Hematopoietic multipotent progenitor cell treated with erythropoietin and hydrocortisone succinate and interleukin-3 and kit ligand, for 6 days (in vitro differentiated cells): ENCODE measurements around the gene MNT.

Experiments used
- DNase-seq: peaks from one replicate; pipeline ENCODE4 v3.0.0-alpha.2; 2015

The MNT gene

GRCh38 chr17:2395258-2396181, 5.3 kb downstream of the MNT start:
- DNase-seq: peak; percentile 33

- DNase-seq: no peak
Measured at GRCh38 chr17:2394775-2395201, 6.1 kb downstream of the MNT start.

DNA sequence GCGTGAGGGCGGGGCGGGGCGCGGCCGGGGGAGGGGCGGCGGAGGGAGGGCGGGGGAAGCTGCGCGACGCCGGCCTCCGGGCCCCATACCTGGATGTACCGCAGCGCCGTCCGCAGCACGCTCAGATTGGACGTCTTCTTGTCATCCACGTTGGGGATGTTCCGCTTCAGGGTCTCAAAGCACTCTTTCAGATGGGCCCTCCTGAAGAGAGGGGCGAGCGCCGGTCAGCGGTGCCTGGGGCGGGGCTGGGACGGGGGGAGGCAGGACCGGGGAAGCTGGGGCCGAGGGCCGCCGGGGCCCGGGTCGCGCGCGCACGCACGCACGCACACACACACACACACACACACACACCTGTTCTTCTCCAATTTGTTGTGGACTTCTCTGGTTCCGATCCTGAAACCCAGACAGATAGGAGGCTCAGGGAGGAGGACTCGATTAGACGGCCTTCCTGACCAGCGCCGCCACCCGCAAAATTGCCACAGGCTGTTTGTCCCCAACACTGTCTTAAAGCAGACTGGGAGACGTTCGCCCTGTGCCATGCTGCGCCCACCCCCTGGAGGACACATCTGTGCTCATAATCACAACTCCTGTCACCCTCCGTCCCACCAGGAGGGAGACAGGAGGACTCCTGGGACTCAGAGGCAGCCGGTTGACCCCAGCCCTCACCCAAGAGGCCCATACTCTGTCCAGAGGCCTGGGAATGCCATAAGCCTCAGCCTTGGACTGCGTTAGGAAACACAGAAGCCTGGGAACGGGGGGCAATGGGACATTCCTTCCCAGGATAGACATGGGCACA, 6.7 kb downstream of the MNT start:
- DNase-seq: no peak

DNA sequence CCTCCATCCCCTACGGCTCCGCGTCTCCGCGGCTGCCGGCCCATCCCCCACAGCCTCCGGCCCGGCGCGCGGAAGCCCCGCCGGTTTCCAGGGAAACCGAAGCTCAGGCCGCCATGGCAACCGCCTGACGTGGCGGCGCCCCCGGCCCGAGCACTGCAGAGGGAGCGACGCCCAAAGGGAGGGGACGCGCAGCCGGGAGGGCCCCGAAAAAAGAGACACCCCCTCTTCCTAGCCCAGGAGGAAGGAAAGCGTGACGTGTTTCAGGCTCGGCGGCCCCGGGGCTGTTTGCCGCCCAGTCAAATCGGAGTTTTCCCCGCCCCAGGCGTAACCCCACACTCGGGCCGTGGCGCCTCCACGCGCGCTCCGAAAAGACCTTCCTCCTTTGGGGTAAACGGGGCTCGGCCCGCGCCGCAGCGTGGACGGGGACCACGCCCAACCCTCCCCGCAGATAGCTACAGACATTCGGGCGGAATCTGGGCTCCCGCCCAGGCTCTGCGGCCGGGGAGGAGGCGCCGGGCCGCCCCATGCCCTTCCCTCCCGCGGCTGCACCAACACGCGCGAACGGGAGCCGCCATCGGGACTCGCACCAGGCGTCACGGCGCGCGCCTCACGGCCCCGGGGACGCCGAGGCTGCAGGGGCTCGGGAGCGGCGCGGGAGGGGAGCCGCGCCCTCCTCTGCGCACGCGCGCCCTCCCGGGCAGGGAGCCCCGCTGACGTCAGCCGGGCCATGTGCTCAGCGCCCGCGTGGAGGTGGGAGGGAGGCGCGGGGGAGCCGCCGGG, 7.5 kb downstream of the MNT start:
- peak; percentile 90 for DNase-seq

DNA sequence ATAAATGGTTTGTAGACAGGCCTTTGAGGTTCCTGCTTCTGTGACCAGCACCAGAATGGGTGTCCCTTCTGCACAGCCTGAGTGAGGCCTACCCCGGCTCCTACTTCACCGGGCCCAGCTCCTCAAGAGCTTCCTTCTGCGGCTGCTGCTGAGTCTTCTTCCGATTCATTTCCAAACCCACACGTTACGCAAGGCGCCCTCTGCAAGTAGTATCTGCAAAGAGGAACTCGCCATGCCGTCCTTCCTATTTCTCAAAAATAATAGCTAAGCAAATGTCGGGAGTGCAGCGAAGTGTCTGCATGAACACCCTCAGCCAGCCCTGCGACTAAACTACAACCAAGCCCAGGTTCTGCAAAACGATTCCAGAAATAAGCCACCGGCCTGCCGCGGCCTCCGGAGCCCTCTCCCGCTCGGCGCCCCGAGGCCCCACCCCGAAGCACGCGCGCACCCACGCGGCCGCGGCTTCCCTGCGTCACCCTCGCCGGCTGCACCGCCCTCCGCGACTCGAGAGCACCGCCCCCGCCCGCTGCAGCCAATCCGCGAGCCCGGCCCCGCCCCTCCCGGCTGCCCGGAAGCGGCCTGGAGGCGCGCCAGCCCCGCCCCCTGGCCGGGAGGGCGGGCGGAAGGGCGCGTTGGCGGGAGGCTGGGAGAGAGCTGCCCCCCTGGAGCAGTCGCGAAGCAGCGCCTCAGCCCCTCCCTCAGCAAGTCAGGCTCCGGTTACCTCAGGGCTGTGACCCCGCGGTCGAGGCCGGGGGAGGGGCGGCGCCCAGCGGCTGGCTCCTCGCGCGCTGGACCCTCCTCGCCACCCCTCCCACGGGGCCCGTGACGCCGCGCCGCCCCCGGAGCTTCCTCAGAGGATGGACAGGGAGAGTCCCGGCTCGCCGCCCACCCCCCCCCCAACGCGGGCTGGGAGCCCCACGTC, 8.3 kb downstream of the MNT start:
- peak; percentile 95 for DNase-seq

DNA sequence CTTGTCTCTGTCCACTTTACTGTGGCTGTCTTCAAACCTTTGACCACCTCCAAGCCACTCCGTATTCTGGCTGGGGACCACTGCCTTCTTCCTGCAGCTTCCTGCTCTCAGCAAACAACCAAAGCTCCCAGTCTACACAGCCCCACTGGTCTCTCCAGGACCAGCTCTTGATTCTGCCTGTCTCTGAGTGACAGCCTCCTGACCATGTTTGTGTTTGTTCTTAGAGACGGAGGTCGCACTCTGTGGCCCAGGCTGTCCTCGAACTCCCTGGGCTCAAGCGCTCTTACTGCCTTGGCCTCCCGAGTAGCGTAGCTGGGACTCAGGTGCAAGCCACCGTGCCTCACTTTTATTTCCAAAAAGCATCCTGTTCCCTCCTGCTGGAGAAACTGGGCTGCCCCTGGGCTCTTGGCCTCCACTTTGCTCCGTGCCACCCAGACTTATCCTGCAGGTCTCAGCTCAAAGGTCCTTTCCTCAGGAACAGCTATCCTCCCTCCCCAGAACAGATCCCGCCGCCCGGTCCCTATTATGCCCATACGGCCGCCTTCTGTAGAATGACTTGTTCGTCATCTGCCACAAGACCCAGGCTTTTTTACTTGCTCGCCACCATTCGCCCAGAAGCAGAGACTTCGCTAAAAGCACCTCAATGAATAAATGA, 9.1 kb downstream of the MNT start:
- no peak for DNase-seq

GRCh38 chr17:2390199-2390836, 10.5 kb downstream of the MNT start:
- DNase-seq: no peak

DNA sequence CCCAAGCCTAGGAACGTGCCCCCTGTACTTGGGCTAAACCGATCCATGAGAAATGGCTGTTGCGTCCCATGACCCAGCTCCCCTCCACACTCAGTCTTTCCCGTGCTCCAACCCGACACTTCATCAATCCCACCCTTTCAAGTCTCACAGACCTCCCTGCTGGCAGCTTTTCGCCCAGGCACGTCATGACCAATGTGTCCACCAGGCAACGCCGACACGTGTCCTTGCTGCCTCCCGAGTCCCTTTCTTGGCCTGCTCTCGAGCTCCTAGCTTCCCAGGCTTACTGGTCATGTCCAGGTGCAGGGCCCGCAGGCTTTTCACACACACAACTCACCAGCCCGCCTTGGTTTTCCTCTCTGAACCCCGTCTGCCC, 12.2 kb downstream of the MNT start:
- DNase-seq: peak; percentile 26

- no peak for DNase-seq
Measured at GRCh38 chr17:2388020-2388682, 12.7 kb downstream of the MNT start.

DNA sequence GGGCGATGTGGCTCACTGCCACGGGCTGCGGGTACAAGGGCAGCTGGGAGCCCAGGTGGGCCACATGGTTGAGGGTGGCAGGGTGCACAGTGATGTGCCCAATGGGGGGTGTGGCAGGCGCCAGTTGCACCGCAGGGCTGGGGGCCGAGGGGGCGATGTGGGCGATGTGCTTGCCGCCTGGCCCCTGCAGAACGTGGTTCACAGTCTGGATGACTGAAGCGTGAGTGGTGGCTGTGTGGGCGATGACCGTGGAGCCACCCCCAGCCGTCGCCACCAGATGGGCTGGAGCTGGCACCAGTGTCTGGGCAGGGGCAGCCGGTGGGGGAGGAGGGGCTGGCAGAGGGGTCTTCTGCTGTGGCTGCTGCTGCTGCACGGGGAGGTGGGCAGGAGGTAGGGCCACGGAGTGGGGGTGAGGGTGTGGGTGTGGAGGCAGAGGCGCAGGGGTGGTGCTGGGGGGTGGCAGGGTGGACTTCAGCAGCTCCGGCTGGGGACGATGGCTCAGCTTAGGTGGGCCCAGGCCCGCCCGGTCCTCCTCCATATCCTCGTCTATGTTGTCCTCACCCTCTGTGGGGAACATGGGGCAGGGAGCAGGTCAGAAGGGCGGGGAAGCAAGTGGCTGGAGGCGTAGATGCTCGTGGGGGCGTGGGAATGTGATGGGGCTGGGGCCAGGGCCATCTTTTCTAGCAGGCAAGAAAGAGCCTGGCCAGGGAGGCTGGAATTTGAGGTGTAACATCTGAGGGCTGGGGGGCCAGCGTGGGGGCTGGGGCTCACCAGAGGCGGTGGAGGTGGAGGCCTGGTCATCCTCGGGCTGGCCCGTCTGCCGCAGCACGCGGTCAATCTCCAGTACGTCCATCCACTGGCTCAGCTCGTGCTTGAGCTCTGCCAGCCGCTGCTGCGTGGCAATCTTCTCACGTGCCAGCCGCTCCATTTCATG, 13.5 kb downstream of the MNT start:
- DNase-seq: no peak

DNA sequence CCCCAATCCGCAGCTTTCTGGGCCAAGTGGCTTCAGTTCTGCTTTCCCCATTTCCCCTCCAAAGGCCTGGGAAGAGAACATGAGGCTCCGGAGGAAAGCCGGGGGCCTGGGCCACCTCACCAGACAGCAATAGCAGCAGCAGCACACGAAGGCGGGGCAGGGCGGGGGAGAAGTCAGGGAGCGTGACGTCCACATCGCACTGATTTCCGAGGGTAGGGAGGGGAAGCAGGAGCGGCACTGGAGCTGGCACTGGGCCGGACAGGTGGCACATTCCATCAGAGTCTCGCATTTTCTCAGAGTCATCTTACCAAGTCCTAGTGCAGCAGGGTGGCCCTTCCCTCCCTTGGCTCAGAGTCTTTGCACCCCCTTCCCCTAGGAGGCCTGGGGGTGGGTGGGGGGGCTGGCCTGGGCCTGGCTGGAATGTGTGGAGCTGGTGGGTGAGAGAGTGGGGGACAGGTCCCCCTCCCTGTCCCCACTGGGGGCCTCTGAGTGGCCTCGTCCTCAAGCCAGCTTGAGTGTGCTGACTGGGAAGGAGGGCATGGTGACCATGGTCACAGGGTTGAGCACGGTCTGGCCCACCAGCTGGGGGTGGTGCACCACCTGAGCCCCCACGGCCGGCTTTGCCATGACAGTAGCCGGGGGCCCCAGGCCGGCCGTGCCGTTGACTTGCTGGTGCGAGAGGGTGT, 14.3 kb downstream of the MNT start:
- no peak for DNase-seq

GRCh38 chr17:2385240-2386210, 15.3 kb downstream of the MNT start:
- no peak for DNase-seq

DNA sequence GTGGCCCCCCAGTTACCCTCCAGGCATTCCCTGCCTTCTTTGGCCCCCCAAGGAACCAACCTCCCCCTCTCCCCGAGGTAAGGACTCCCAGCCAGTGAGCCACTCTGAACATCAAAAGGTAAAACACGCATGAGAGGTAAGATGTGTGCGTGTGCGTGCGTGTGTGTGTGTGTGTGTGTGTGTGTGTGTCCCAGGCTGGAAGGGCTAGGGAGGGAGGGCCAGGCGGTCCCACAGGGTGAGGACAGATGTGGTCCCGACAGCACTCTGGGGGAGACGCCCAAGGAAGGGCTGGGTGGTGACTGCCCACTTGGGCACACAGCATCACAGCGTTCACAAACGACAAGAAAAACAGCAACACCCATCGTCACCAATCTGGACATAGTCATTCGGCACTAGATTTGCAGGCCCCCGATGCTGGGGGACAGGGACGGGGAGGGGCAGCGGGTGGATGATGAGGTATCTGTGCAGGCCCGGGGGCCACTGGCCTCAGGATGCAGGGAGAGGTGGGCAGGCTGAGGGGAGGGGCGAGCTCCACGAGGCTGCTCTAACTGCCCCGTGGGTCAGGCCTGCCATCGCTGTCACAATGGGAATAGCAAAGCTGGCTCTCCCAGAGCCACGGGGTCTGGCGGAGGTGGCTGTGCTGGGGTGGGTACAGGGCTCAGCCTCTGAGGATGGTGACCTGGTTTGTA, 16.3 kb downstream of the MNT start:
- no peak for DNase-seq

DNA sequence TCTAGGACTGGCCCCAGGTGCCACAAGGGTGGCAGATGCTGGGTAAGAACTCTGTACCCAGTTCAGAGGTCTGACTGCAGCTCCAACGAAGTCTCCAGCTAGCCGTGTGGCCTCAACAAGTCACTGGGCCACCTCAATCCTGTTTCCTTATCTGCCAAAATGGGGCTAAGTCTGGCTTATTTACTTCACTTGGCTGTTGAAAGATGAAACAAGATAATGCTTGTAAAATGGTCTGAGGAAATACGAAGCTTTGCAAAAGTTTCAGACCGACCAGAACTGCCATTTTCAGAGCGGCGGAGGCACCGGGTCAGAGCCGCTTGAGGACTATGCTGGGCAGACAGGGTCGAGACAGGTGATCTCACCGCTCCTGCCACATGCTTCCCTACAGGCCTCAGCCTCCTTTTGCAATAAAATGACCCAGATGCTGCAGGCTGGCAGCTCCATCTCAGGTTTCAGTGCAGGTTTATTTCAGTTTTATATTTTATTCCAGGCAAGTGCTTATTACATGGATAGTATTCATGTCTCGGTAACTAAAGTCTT, 17.2 kb downstream of the MNT start:
- peak; percentile 31 for DNase-seq

DNA sequence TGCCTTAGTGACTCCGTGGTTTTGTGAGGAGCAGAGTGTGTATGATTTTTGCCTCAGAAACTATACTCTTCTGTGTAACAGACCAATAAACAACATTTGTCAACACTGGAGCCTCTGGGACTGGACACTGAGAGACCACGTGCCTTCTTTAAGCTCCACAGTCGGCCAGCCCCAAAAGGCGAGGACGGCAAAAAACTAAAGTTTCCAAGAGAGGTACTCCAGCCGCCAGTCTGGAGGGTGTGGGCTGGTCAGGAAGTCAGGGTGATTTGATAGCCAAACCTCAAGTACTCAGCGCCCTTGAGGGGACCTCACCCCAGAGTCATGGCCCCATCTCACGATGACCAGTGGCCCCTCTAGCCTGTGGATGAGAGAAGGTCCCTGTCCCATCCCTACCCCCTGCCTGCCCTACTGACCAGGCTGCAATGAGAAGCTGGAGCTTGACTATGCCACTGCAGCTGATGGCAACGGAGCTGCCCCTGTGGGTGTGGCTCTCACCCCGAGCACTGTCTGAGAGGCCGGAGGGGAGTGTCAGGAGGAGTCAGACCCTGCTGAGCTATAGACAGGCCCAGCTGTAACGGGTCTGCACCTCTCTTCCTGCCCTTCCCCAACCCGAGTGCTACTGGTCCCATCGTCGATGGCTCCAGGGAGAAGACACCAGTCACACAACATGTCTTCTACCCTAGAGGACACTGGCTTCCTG, 19.8 kb downstream of the MNT start:
- peak; percentile 69 for DNase-seq
